GM18498 (cell line): ENCODE results near the gene CUEDC1.
"Not testable (repeated sequence)": the region's sequence is repeated elsewhere in the genome, so short reads cannot be mapped to it uniquely, and the experiment has no call there.

Experiments
- ATAC-seq: cut with Tn5 transposase; IDR thresholded peaks from one replicate; pipeline ENCODE4 v1.9.1; 2021; ENCODE audit warnings: mild to moderate bottlenecking, moderate library complexity; ENCODE audit not compliant: unreplicated experiment

Gene CUEDC1

DNA sequence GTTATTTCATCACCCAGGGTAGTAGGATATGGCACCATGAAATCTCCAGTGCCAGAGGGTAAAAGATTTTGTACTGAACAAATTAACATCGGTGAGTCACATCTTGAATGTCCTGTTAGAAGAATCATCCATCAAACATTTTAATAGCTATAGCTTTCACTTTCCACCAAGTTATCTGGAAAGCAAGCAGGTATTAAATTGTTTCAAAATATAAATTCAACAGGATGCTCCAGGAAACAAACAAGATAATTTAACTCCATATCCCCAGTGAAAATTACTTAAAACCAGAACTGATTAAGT, 30.4 kb upstream of the CUEDC1 start:
- ATAC-seq = no peak

DNA sequence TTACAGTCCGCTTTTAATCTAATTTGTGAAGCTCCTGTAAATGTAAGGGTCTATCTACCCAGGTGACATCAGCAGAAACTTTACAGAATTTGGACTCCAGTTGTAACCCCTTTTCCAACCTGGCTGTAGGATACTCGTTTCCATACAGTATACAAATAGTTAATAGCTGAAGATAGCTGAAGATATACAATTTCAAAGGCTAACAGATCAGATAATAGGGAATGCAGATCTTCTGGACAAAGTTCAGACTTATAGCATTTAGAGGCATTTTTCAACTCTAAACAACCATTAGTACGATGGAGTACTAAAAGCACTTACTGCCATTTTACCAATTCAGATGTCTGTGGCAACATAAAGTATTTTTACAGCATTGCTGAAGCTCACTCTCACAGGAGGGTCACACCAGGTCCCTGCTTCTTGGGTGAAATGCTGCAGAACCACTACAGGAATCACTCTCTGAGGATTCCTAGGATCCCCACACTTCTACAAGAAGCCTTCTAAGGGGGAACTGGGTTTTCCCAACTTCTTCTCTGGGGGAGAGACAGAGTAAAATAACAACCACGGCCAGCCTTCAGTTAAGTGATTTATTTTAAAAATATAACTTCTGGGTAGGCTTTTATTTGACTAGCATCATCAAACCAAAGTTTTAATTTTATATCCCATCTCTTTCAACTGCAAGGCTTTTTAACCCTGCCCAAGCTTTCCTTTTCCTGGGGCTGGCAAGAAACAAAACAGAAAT, 29.9 kb upstream of the CUEDC1 start:
- ATAC-seq = no peak

DNA sequence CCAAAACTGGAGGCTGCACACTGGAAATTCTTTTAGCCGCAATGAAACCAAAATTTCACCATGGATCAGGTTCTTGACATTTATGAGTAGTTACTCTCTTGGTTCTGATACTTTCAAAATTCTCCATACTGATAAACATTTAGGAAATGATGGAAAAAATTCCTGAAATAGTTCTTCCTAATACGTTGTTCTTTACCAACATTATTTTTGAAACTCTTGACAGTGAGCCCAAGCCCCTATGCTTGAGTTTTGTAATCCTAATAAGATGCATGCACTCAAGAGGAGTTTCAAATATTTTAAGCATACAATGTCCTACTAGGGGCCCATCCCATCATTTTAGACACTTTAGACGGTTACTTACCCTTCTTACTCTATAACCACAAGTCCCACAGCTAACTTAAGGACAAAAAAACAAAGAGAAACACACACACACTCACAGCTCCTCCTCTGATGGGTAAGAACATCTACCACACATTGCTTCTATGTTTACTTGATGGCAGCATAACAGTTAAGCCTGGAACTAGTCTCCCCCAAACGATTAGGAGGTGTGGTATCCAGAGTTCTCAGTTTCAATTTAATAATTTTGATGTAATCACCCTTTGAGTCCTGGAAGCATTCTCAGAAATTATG, 29.2 kb upstream of the CUEDC1 start:
- ATAC-seq = no peak

DNA sequence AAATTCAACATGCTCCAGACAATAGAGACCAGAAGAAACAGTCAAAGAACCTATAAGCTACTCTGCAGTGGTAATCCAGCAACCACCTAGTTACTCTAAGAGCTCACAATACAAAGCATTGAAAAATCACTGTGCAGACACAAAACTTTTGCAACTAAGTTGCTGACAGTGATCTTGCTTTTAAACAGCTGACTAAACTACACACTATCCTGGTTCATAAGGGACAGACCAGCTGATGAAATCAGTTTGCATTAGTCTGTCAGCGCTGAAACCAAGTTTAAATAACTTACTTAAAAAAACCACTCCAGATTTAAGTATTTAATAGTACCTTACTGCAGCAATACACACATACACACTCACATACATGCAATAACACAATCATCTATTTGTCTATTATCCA, 28.2 kb upstream of the CUEDC1 start:
- no peak for ATAC-seq

DNA sequence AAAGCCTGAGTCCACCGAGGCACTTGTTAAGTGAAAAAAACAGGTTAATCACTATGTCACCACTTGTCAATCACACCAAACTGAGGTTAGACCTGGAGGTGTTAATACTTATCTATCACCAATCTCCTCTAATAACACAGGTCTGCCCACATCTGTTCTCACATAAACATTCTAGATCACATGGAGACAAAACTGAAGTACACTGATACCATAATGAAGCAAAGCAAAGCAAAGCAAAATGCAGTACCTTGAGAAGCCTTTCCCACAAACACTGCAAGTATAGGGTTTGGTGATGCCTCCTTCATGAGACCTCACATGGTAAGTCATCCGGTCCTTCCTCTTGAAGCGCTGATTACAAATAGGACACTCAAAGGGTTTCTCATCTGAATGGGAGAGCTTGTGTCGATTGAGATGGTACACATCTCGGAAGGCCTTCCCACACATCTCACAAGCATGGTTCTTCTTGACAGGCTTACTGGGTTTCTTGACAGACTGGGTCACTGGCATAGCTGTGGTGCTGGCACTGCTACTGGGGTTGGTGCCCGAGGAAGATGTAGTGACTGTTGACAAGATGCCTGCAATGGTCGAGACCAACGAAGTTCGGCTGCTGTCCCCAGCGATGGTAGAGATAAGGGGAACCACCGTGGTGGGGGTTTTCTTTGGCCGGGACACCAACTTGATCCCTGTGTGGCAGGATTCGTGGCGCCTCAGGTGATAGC, 27.4 kb upstream of the CUEDC1 start:
- ATAC-seq = no peak

DNA sequence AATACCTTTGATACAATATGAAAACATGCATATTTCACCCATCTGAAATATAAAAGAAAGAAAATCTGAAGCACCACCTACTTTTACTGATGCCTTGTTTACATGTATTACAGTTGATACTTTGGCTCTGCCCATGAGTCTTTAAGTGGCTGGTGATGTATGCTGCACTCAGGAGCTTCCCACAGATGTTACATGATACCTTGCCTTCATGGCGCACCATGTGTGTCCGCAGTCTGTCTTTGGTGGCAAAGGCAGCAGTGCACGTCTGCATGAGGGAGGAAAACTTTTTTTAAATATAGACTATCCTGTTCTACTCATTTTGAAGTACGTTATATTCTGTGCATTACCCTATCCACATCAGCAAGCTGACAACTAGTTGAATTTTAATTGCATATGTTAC, 25.3 kb upstream of the CUEDC1 start:
- ATAC-seq = no peak

DNA sequence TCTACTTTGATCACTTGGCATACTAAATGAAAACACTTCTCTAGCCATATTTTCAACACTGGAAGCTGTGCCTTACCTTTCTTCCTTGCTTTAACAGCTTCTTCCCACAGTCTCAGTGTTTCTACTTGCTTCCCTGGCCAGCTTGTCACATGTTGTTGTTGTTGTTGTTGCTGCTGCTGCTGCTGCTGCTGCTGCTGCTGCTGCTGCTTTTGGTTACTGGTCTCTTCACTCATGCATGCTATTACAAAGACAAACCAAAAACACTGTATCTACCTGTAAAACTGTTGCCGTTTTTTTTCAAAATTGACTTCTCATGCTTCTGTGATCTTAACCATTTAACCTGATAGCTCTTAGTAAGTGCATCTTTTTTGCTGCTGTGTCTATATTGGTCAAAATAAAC, 23.9 kb upstream of the CUEDC1 start:
- ATAC-seq = no peak

DNA sequence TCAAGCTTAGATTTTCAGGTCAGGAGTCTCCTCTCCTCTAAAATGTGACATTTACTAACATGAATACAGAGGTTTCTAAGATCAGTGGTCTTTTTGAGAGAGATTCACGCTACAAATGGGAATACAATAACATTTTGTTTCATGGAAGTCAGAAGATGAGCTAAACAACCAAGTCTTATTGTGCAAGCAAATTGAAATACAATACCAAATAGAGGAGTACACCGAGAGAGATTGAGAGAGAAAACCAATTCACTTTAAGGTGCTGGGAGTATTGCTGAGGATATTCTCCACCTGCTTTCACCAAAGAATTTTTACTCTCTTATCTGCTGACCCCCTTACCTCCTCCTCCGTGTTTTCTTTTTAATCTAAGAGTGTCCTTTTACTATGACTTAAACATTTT, 21.4 kb upstream of the CUEDC1 start:
- ATAC-seq = no peak

DNA sequence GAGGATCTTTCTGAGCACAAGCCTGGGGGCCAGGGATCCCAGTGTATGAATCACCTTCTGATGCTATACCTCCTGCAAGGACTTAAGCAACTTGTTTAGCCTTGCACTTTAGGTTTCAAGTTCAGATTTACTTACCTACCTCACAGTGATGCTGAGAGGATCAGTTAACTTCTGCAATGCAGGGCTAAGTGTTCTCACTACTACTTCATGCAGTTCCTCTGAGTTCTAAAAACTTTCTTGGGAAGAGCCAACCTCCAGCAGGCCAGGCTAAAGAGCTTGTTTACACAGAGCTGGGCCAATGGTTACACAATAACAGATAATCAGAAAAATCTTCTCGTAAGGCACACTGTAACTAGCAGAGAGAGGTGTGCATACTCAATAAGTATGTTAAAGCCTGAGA, 19.8 kb upstream of the CUEDC1 start:
- no peak for ATAC-seq

DNA sequence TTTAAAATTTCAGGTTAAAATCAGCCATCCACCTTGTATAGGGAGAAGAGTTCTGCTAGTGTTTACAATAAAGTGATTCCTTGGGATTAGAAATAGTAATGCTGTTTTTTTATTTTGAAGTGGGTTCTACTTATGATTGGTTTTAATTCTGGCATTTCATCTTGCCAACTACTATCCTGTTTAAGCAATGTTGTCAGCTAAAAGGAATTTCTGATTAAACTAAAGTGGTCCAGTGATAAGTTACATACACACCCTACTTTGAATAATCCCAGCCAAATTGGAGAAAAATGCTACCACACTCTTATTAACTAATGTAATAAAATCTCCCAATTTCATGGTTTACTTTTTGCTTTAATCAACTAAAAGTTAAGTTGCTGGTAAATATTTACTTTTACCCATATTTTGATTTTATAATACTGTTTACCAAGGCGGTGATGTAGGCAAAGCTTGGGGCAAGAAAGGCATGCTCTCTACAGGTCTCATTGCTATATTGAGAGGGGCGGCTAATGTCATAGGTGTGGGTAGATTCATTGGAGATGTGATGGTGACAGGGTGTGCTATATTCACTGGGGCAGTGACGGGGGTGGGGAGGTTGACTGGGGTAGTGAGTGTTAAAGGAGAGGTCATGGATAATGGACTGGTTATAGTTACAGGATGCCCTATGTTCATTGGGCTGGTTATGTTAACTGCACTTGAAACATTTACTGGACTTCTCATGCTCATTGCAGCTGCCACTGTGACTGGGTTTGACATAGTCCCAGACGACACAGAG, 19.0 kb upstream of the CUEDC1 start:
- ATAC-seq = not testable (repeated sequence)

DNA sequence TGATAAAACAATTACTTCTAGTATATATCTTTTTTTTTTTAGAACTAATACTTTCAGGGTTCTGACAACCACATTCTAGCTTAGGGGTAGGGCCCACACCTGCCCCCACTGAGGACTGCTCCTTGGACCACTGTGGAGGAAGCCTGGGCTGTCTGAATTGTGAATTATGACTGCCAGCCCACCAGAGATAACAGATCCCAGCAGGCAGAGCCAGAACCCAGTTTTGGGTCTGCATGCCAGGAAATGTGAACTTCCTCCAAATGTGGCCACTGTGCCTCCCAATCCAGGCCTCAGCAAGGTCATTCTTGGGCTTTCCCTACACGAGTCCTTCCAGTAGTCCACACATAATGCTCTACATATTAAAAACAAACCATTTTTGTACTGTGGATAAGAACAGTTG, 16.9 kb upstream of the CUEDC1 start:
- no peak for ATAC-seq

DNA sequence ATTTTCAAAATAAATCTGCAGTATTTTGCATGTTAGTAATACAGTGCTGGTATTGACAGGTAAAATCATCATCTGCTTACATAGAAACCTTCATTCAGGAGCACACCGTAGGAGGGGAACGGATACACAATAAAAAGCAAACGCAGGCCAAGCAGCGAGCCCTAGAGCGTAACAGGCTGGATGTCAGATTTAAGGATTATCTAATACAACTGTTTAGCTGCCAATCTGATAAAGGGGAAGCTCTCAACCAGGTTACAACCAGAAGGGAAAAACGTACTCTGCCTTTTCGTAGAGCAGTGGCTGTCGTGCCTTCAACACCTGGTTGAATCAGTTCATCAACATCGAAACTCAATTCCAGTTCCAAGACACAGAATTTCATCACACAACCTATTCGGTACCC, 16.4 kb upstream of the CUEDC1 start:
- ATAC-seq = no peak

DNA sequence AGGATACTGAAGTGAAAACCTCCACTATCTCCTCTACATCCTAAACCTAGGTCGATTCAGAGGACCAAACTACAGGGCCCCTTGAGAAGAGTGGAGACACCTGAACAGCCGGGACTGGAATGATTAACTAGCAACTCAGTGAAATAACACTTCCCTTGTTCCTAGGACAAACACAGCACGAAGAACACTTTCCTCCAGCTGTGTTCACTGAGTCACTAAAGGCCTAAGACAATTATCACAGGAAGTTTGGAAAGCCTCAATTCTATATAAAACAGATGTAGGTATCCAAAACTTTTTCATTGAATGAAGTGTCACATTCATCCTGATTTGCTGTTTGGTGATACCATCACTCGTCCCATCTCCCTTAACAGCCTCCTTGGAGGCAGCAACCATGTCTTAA, 15.5 kb upstream of the CUEDC1 start:
- ATAC-seq = no peak

DNA sequence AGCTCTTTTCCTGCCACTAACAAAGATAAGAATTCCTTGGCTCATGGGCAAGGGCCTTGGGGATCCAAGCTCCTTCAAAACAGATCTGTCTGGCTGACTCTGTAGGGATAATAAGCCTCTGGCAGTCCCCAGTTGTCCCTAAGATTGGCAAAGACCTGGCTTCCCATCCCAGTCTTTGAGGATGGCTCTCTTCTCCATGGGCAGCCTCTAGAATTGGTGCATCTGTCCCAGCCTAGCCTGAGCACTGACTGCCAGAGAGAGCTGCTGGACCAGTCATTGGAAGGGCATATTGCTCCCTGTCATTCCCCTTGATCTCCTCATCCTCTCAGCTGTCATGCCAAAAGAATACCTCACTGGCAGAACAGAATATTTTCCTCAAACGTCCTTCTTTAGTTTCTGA, 13.2 kb upstream of the CUEDC1 start:
- ATAC-seq = no peak

DNA sequence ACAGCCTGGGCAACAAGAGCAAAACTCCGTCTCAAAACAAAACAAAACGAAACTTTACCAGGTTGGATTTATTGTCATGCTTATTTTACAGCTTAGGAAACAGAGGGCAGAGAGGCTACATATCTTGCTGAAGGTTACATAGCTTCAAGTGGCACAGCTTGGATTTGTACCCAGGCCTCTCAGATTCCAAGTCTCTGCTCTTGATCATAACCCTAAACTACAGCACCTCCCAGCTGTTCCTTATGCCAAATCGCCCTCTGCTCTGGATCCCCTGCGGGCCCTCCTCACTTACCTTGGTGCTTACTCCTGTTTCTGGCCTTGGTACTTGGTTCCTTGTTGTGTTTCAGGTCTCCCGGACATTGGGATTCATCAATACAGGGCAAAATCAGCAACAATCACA, 11.7 kb upstream of the CUEDC1 start:
- no peak for ATAC-seq

DNA sequence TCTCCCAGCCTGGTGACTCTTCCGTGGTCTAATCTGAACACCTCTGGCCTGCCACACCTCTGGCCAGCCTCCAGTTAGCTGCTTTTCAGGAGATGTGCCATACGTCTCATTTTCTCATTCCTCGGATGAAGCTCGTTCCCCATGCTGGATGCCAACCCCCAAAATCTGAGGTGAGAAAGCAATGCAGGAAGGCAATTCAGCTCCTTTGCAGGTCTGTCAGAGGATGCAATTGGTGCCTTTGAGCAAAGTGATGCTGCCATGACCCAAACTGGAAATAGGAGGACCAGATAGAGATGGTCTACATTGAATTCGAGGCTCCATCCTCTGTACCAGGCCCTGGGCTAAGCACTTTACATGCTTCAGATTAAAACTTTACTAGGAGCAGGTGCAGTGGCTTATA, 11.0 kb upstream of the CUEDC1 start:
- ATAC-seq = no peak

DNA sequence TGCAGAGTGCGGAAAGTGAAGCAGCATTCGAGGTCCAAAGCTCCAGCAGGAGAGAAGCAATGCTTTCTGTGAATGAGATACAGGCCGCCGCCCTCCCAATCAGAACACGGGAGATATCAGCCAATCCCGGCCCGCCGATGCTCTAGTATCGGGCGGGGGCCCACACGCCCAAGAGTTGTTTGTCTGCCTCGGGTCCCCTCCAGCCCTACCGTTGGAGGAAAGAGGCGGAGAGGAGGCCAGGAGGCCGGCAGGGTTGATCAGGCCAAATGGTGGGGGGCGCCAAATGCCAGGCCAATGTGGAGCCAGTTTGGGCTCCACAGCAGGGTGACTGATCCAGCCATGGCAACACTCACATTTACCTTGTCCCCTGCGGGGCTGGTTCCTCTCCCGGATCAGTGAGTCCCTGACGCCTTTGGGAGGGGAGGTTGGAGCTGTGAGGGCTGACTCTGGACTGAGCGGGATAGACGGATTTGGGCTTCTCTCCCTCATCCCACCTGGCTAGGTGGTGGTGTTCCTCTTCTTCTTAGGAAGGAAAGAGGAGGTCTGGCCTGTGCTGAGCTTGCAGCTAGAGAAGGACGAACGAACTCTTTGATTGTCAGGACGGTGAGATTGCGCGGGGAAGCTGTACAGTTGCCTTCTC, 10.4 kb upstream of the CUEDC1 start:
- no peak for ATAC-seq

DNA sequence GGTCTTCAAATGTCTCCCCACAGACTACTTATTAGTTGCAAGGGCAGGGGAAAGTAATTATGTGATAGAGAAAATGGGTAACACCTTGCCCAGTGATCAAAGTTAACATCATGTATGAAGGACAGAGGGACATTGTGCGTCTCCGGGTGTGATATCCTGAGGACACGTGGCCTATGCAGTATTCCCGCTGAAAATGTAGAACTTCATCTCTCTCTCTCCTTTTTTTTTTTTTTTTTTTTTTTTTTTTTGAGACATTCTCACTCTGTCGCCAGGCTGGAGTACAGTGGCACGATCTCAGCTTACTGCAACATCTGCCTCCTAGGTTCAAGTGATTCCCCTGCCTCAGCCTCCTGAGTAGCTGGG, 7.9 kb upstream of the CUEDC1 start:
- no peak for ATAC-seq

DNA sequence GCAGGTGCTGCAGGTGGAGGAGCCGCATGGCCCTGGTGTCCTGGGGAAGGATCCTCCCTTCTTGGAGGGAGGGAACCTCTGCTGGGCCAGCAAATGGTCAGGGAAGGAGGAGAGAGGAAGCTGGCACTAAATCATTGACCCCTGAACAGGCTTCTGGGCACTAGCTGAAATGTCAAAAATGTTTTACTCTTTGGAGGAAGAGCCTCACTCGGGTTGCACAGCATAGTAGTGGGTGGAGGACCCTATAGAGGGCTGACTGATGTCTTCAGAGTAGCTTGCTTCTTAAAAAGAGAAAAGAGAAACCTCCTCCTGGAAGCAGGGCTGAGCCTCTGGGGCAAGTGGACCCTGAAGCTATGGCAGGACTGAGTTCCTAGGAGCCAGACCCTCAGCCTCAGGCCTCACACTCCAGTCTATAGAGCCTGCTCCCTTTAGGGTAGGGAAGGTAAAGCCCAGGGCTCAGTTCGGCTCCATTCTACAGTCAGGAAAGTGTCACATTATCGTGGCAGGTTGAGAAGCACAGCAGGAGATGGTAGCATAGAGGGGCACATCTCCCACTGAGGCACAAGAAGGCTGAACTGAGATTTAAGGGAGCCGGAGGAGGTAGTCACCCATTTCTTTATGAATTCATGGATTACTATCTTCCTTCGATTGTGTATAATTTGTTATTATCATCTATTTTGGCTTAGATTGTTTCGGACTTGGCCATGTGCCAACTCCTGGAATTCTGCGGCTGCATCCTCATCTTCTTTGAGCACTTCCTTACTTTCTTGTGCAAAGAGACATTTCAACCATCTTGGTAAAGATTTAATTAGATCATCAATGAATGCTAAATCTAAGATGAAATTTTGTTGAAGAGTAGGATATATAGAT, 7.3 kb upstream of the CUEDC1 start:
- no peak for ATAC-seq

DNA sequence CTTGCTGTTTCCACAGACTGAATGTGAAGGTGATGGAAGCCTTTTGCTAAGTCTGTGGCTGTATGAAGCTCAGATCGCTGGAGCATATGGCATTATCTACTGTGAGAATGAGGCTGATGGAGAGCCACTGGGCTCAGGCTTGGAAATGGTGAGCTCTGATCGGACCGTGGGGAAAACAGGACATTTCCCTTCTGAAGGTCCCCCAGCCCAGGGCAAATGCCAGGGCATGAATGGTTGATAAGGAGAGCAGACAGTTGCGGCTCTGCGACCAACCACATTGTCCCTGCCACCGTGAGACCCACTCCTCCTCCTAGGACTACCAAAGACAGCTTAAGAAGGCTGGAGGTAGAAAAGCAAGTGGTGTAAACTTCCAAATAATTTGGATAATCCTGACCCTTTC, 4.7 kb upstream of the CUEDC1 start:
- no peak for ATAC-seq
